Femur (tissue), 1 donor: Measurements from ENCODE around the gene DNAH2.

Source experiments
- DNase-seq: peaks from one replicate; pipeline ENCODE4 v3.0.0-alpha.2; 2017

Gene DNAH2

DNA sequence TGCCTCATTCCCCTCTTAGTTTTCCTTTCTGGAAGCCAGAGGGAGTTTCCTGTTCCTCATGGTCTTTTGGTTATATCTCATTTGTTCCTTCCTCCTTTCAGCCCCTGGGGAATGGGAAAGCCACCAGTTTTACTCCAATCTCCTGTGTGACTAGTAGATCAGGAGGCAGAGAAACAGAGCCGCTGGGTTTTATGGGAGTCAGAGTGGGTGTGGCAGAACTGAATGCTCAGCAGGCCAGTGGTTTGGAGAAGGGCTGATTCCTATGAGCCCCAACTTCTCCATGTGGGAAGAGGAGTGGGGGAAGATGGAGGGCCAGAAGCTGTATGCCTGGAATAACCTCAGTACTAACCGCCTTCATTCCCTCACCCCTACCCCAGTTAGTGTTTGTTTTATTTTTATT is 4.1 kb downstream of the DNAH2 start:
- DNase-seq, result no peak

DNA sequence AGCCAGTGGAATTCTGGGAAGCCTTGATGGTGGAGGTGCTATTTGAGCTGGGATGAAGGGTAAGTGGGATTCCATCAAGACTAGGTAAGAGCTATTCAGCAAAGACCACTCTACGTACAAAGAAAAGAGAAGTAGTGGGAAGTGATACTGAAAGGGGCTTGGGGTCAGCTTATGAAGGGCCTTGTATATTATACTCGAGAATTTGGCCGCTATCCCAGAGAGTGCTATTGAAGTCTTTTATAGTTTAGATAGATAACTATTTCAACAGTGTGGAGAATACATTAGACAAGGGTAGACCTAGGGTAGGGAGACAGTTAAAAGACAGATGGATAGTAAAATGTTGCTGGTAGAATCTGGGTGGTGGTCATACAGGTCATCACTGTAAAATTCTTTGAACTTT is 10.3 kb downstream of the DNAH2 start:
- no peak for DNase-seq

DNA sequence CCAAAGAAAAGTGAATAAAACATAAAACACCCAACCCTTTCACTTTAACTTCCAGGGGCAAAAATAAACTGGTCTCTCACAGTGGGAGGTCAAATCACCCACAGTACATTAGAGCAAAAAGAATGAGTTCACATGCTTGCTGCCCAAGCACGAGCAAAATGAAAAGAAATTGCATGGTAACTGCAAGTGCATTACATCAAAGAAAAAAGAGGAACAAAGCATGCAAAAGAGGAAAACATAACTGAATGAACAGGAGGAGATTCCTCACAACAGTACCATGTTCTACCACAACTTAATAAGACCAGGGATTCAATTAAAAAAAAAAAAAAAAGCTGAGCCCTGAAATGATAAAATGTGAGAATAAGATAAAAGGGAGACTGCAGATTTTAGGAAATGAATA is 12.3 kb downstream of the DNAH2 start:
- no peak for DNase-seq

DNA sequence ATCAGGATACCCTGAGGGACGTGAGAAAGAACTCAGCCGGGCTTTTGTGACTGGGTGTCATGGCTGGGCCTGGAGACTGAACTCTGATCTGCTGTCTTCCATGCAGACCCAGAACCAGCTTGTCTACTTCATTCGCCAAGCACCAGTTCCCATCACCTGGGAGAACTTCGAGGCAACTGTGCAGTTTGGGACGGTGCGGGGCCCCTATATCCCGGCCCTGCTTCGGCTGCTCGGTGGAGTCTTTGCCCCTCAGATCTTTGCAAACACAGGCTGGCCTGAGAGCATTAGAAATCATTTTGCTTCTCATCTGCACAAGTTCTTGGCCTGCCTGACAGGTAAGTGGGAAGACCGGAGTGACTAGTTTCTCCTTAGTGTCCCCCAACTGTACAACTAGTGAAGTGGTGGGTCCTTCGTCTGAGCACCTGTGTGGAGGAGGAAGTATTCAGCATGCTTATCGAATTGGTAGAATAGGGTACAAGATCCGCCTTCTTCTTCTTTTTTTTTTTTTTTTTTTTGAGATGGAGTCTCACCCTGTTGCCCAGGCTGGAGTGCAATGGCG is 15.5 kb downstream of the DNAH2 start:
- no peak for DNase-seq

DNA sequence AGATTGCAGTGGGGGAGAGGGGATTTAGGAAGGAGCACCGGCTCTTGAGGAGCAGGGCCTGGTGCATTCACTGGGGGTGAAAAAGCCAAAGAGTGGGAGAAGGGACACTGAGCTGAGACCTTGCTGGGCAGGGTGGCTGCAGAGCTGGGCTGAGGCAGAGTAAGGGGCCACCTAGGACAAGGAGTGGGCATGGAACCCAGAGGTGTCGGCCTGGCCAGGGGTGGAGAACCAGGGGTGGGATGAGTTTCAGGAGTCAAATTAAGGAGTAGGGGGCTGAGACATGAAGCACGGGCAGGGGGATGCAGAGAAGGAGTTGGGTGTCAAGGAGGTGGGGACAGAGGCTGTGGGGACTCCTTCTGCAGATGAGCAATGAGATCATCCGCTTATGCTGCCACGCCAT is 20.1 kb downstream of the DNAH2 start:
- no peak for DNase-seq

DNA sequence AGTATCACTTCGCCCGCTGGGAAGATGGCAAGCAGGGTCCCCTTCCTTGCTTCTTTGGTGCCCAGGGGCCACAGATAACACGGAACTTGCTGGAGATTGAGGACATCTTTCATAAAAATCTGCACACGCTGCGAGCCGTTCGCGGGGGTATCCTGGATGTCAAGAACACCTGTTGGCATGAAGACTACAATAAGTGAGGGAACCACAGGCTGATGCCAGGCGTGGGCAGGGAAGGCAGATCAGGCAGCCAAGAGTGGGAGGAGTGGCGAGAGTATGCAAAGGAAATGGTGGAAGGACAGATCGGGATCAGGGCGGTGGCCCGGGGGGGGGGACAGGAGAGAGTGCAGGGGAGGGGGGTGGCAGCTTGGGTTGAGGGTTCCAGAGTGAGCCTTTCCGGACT is 22.2 kb downstream of the DNAH2 start:
- DNase-seq, result no peak

DNA sequence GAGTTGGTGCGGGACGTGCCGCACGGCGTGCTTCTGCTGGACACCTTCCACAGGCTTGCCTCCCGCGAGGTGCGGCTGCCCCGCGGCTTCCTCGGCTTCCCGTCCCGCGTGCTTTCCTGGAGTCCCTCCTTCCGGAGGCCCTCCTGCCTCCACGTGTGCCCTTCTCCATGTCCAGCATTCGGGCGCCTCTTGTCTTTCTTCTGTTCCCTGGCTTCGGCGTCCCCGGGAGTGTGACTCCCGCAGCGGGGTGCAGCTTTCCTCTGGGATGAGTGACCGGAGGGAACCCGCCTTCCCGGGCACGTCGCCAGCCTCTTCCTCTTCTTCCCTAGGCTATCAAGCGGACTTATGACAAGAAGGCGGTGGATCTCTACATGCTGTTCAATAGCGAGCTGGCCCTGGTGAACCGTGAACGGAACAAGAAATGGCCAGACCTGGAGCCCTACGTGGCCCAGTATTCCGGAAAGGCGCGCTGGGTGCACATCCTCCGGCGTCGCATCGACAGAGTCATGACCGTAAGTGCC is 23.0 kb downstream of the DNAH2 start:
- no peak for DNase-seq

DNA sequence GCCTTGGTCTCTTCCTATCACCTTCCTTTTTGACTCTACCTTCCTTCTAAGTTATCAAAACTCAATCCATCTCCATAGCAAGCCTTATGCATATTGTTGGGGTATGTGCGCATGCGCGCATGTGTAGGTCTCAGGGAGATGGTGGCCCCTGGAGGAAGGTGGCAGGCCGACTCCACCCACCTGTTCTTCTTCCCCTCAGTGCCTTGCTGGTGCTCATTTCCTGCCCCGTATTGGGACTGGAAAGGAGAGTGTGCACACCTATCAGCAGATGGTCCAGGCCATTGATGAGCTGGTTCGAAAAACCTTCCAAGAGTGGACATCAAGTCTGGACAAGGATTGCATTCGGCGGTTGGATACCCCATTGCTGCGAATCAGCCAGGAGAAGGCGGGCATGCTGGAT is 25.2 kb downstream of the DNAH2 start:
- DNase-seq, result no peak

DNA sequence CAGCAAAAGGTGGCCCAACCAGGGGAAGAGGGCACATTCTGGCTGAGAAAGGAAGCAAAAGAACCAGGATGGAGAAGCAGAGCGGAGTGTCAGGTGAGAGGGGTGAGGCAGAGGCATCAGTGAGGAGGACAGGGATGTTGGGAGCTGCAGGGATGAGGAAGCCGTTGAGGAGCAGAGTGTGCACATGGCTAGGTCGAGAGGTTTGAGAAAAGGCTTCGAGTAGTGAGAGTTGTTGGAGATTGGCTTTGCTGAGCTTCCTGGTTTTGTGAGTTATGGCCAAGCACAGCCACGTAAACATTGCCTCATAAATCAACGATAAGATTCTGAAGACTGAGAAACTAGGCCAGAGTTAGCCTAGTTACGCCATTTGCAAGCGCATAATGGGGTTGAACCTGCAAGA is 26.9 kb downstream of the DNAH2 start:
- DNase-seq, result no peak

DNA sequence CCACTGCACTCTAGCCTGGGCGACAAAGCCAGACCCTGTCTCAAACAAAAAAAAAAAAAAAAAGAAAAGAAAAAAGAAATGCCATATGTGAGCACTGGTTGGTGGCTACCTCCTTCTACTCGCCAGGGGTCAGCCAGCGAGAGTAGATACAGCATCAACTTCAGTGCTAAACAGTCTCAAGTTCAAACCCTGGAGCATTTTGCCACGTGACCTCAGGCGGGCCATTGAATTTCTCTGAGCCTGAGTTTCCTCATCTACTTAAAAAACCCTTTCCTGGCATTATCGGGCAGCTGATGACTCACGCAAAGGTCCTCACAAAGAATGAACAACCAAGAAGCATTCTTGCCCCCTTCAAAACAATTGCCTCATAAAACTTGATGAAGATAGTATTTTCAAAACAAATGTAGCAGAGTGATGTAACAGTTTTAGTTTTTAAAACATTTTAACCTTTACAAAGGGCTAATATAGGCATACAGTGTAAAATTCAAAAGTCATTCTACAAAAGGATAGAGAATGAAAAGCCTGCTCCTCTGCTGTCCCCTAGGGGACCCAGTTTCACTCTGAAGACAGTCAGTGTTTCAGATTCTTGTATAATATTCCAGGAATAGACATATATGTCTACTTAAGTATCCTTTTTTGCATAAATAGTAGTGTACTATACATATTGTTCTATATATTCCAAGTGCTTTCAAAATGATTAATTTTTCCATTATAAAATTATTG is 28.4 kb downstream of the DNAH2 start:
- DNase-seq, result no peak

DNA sequence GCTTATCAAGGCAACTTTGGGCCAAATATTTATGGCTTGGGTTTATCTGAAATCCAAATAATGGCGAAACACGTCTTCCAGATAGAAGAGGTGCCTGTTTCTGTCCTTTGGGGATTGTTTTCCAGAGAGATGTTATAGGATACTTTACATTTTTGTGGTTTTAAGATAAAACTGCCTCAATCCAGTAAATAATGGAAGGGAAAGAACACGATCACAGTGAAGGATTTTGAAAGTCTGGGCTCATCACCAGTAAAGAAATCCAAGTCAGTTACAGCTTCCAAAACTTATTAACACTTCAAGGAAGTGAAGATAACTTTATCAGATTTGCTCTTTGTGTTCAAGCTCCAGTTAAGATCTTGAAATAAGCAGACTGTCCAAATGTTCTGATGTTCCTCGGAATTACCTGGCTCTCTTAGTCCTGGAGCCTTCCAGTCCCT is 30.1 kb downstream of the DNAH2 start:
- no peak for DNase-seq

DNA sequence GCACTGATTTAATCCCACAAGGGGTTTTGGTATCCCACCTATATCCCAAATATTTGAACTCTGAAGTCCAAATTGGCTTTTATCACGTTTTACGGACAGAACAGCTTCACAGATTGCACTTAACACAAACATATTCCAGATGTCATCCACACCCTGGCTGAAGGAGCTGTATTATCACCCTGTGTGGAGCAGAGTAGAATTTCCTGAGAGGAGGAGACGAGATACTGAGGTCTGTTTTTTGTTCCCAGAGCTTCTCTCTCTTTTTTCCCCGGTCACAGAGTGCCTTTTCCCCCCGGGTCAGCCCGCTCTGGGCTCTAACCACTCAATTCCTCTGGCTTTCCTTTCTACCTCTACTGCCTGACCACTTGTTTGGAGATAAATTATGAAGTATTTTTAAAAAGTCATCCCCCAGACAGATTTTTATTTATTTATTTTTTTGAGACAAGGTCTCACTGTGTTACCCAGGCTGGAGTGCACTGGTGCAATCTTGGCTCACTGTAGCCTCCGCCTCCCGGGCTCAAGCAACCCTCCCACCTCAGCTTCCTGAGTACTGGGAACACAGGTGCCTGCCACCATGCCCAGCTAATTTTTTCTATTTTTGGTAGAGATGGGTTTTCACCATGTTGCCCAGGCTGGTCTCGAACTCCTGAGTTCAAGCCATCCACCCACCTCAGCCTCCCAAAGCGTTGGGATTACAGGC is 30.7 kb downstream of the DNAH2 start:
- no peak for DNase-seq

DNA sequence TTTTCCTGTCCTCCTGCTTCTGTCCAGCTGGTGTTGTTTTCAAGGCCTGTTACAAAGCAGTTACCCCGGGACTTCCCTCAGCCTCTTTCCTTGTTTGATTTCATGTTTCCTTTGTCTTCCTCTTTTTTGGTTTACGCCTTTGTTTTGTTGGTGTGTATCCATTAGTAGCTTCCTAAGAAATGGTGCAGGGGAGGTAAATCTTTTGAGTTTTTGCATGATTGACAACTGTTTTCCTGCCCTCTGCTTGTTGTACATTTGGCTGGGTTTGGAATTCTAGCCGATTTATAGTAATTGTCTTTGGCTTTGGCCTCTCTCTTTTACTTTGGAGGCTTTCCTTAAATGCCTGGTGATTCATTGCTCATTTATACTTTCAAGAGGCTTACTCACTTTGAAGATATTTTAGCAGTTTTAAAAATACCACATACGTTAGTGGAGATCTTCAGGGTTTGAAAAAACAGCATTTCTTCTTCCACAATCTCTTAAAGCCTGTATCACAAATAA is 32.8 kb downstream of the DNAH2 start:
- no peak for DNase-seq

DNA sequence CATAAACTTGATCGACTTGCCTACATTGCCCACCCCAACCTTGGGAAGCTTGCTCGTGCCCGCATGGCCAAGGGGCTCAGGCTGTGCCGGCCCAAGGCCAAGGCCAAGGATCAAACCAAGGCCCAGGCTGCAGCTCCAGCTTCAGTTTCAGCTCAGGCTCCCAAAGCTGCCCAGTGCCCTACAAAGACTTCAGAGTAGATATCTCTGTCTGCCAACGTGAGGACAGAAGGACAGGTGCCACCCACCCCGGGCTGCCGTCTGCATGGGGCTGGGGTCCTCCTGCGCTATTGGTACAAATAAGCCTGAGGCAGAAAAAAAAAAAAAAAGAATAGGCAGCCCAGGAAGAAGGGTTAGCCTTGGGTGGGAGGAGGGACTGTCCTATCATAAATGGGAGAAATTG is 37.1 kb downstream of the DNAH2 start:
- no peak for DNase-seq

DNA sequence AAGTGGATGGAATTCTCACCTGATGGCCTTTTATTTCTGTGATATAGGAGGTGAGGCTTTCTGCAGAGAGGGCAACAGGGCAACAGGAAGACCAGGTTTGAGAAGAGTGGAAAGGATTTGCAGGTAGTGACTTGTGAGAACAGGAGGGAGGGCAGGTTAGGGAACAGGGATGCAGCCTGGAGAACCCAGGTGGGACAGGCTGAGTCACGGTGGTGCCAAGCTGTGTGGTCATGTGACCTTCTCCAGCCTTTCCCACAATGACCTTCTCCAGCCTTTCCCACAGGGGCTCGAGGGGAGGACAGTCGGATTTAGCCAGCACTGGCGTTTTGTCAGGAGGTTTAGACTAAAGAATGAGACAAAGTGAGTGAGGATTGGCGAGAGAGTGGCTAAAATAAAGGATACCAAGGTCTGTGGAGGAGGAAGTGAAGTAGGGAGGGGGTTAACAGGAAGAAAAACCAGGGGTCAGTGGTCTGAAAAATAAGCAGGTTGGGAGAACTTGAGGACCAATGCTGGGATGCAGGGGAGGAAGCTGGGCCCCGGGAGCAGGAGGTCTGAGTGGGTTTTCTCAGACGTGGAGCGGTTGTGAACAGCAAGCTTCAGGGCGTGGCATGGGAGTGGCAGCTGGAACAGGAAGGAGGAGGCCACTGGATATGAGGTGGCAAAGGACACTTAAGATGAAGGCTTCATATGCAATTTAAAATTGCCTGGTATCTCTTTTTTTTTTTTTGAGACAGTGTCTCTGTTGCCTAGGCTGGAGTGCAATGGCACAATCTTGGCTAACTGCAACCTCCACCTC is 37.7 kb downstream of the DNAH2 start:
- no peak for DNase-seq

DNA sequence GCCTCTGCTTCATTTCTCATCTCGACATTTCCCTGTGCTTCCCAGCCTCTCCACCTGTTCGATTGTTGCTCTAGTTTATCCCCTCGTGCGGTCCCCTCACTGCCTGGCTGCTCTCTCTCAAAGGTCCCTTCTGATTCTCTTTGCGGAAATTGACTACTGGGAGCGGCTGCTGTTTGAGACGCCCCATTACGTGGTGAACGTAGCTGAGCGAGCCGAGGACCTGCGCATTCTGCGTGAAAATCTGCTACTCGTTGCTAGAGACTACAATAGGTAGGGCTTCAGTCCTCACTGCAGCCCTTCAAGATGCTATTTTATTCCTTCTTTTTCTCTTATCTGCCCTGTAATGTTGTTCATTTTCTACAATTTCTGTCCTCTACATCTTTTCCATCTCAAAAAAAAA is 39.4 kb downstream of the DNAH2 start:
- DNase-seq, result no peak

DNA sequence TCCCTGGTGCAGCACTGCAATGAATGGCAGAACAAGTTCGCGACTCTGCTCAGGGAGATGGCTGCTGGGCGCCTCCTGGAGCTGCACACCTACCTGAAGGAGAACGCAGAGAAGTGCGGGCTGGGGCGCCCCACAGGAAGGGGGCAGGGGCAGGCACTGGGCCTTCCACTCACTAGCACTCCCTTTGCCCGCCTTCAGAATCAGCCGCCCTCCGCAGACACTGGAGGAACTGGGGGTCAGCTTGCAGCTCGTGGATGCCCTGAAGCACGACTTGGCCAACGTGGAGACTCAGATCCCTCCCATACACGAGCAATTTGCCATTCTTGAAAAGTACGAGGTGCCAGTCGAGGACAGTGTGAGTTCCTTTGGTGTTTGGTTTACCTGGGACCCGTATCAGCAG is 46.4 kb downstream of the DNAH2 start:
- DNase-seq, result no peak

DNA sequence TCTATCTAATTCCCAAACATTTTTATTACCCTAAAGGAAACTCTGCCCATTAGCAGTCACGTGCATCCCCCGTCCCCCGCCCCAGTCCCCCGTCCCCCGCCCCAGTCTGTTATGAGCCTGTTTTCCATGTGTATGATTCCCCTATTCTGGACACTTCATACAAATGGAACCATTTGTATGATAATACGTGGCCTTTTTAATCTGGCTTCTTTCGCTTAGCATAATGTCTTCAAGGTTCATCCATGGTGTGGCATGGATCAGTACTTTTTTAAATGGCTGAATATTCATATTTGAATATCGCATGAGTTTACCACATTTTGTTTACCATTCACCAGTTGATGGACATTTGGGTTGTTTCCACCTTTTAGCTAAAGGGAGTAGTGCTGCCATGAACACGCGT is 49.5 kb downstream of the DNAH2 start:
- DNase-seq, result no peak

DNA sequence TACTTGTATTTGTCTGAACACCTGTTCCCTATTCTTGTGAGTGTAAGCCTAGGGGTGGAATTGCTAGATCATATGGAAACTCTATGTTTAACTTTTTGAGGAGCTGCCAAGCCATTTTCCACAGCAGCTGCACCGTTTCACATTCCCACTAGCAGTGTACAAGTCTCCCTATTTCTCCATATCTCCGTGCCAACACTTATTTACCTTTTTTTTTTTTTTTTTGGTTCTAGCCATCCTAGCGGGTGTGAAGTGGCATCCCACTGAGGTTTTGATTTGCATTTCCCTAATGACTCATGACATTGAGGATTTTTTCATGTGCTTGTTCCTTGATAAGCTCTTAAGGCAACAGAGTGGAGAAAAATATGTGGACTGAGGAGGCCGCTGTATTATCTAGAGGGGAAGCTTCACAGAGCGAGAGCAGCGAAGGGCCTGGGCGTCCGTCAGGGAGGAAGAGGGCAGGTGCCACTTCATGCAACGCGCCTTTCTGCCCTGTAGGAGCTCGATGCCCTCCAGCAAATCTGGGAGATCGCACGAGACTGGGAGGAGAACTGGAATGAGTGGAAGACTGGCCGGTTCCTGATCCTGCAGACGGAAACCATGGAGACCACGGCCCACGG is 50.0 kb downstream of the DNAH2 start:
- DNase-seq, result no peak

DNA sequence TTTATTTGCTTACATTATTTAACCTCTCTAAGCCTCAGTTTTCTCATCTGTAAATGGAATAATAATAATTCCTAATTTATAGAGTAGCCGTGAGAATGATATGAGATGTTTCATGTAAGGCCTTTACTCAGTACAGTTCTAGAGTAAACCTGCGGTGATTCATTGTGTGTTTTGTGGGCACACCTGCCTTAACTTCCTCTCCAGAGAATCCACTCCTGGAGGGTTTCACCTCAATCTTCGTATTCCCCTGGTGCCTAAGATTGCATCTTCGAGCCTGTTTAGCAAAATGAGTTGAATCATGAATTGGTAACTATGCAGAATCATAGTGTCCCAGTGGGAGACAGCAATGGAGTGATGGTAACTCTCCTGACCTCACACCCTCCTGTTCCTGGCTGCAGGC is 52.3 kb downstream of the DNAH2 start:
- DNase-seq, result no peak

DNA sequence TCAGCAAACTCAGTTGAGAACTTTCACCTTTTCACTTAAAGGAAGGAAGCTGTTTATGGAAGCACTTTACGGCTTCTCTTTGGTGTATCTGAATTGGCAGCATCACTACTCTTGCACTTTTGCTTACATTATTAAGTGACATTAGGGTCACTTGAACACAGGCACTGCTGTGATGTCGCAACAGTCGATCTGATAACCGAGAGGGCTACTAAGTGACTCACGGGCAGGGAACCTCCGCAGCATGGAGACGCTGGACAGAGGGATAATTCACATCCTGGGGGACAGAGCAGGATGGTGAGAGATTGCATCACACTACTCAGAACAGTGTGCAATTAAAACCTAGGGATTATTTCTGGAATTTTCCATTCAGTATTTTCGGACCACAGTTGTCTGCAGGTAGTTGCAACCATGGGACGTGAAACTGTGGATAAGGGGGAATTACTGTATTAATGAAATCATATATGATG is 56.5 kb downstream of the DNAH2 start:
- no peak for DNase-seq

DNA sequence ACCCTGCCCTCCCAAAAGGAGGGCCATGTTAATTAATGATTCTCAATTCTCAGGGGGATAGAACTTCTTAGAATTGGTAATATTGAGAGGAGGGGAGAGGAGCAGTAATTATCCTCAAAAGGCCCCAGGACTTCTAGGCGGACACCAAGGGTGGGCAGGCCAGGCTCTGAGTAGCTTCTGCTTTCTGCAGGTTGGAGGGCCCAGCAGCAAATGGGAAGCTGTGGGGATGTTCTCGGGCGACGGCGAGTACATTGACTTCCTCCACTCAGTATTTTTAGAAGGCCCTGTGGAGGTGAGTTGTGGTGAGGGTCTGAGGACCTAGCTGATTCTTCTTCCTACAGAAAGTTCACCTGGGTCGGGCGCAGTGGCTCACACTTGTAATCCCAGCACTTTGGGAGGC is 57.5 kb downstream of the DNAH2 start:
- DNase-seq, result no peak

DNA sequence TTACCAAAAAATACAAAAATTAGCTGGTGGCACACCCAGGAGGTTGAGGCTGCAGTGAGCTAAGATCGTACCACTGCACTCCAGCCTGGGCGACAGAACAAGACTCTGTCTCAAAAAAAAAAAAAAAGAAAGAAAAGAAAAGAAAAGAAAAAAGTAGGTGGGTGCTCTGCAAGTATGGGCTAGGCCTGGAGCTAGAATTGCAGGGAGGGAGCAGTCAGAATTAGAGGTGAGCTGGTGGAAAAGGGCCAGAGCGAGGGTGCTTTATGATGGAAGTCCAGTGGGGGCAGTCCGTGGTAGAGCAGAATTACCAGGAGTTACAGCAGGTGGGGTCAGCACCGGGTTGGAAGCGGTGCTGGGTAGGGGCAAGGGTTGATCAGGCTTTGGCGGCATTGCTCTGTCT is 59.5 kb downstream of the DNAH2 start:
- no peak for DNase-seq
